Calu3 (cell line): Measurements from ENCODE around the gene NMS. TPM values are rescaled to one million over a fixed set of nuclear protein-coding genes. Genes with fewer than 3 reads are reported as not detected.
"Not testable (repeated sequence)": the region's sequence is repeated elsewhere in the genome, so short reads cannot be mapped to it uniquely, and the experiment has no call there.

ENCODE experiments used
- BruUV-seq: library from RNA; stranded (reverse); fragments of 400-500 nt; replicated peaks from 2 replicates; lab custom pipeline; 2021; lab: Mats Ljungman, UMichigan
- CTCF ChIA-PET: fragments of 300-600 bp; sonication (Branson Sonifier 250); formaldehyde crosslinking; loops from one replicate; lab custom pipeline; 2022; ENCODE audit warnings: antibody characterized with exemption; lab: Charles Lee
- DNase-seq: peaks from one replicate; pipeline ENCODE4 v3.0.0; 2022
- H3K27ac Mint-ChIP-seq: one replicate; pipeline ENCODE4 v1.8.0; 2022; ENCODE audit warnings: mixed read lengths; ENCODE audit not compliant: unreplicated experiment
- H3K27me3 Mint-ChIP-seq: one replicate; pipeline ENCODE4 v1.8.0; 2022; ENCODE audit warnings: mixed read lengths; ENCODE audit not compliant: unreplicated experiment
- H3K36me3 Mint-ChIP-seq: one replicate; pipeline ENCODE4 v1.8.0; 2022; ENCODE audit warnings: mild to moderate bottlenecking, moderate library complexity, mixed read lengths; ENCODE audit not compliant: insufficient read depth, unreplicated experiment
- H3K4me1 Mint-ChIP-seq: one replicate; pipeline ENCODE4 v1.8.0; 2022; ENCODE audit warnings: mild to moderate bottlenecking, low read depth, mixed read lengths; ENCODE audit not compliant: unreplicated experiment
- H3K4me3 Mint-ChIP-seq: one replicate; pipeline ENCODE4 v1.8.0; 2022; ENCODE audit warnings: mild to moderate bottlenecking, low read depth, moderate library complexity, mixed read lengths; ENCODE audit not compliant: unreplicated experiment
- H3K9me3 Mint-ChIP-seq: one replicate; pipeline ENCODE4 v1.8.0; 2022; ENCODE audit warnings: low read depth, mixed read lengths; ENCODE audit not compliant: unreplicated experiment
- intact Hi-C: fragments of 100-400 bp; cut with micrococcal nuclease; formaldehyde crosslinking; loops from one replicate; pipeline ENCODE4 v1.10.0; 2022; ENCODE audit not compliant: unreplicated experiment
- total RNA-seq: library from RNA; stranded (reverse); gene quantifications from 2 replicates; pipeline ENCODE4 v1.2.3, GENCODE V29; 2022
- TF ChIP-seq, protein P1 (sequence below): fragments of 200-600 bp; IDR thresholded peaks from one replicate; pipeline ENCODE4 v1.8.0; 2022; ENCODE audit warnings: antibody characterized with exemption; ENCODE audit not compliant: unreplicated experiment

Gene NMS
- total RNA-seq, 1 experiment from 2014 or later, result not detected

DNA sequence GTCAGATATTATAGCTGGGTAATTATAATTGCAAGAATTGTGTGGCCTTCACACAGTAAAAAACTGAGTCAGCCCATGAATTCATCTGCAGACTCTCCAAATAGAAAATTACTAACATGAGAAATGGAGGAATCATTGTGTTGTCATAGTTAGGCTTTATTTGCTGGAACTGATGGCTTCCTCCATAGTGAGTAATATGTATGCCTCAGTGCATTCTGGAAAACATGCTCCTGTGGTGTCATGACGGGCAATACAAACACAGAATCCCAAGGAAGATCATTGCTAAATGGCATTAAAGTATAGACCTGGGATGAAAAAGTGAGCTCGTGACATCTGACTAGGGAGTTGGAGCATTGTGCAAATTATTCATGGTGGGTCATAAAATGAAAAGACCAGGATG is 23.6 kb upstream of the NMS start:
- intact Hi-C loops, result no loop called here
- TF ChIP-seq, protein P1, sequence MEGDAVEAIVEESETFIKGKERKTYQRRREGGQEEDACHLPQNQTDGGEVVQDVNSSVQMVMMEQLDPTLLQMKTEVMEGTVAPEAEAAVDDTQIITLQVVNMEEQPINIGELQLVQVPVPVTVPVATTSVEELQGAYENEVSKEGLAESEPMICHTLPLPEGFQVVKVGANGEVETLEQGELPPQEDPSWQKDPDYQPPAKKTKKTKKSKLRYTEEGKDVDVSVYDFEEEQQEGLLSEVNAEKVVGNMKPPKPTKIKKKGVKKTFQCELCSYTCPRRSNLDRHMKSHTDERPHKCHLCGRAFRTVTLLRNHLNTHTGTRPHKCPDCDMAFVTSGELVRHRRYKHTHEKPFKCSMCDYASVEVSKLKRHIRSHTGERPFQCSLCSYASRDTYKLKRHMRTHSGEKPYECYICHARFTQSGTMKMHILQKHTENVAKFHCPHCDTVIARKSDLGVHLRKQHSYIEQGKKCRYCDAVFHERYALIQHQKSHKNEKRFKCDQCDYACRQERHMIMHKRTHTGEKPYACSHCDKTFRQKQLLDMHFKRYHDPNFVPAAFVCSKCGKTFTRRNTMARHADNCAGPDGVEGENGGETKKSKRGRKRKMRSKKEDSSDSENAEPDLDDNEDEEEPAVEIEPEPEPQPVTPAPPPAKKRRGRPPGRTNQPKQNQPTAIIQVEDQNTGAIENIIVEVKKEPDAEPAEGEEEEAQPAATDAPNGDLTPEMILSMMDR, result no peak
- Mint-ChIP-seq H3K36me3 (no peaks in the 10 kb centered on the region), H3K9me3 (no peaks in the 10 kb centered on the region), H3K27me3 (peaks cover 30% of the 10 kb centered on the region), H3K4me1 (no peaks in the 10 kb centered on the region), H3K27ac (no peak overlapping the region), H3K4me3 (no peak overlapping the region)
- no TSS peak for BruUV-seq
- DNase-seq, result no peak
- CTCF ChIA-PET, result no interaction called here

DNA sequence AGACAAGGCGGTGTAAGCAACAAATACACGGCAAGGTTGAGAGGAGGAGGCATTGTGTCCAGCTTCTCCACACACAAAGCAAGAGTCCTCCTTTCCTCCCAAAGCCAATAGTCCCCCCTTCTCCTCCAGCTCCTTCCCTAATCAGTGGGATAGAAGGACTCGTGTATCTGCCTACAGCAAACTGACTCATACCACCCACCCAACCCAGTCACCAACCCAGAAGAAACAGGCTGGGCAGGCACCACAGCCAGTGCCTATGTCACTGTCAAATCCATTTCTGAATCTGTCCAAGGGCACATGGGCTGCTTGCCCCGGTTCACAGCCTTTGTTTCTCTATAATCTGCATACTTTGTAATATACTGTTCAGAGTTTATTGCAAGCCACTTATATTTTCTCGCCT is 19.2 kb upstream of the NMS start:
- intact Hi-C loops, result no loop called here

DNA sequence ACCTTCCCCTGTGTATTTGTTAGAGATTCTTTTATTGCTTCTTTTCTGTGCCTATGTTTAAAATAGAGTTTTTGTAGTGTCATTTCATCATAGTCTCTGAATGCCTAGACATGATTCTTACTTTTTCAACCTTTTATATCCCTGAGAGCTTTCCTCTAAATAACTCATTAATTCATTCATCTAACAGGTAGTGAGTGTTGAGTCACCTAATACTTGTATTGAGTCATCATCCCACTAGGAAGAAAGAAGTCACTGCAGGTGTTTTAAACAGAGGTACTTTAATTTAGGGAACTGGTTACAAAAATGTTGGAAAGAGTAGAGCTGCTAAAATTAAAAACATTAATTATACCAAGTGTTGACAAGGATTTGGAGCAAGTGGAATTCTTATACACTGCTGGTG is 18.5 kb upstream of the NMS start:
- no TSS peak for BruUV-seq
- TF ChIP-seq, protein P1, result no peak
- Mint-ChIP-seq H3K27me3 (peaks cover 12% of the 10 kb centered on the region), H3K9me3 (peaks cover 2% of the 10 kb centered on the region), H3K36me3 (no peaks in the 10 kb centered on the region), H3K4me3 (no peak overlapping the region), H3K4me1 (no peaks in the 10 kb centered on the region), H3K27ac (no peak overlapping the region)
- DNase-seq, result no peak
- intact Hi-C loops, result no loop called here
- CTCF ChIA-PET, result interaction anchor here (0.7 to 1.3 kb wide), 2 partner anchors 30 to 41 kb away, joined by 4 read pairs; no protein-coding TSS in a partner anchor

More for the DNA sequence above, 19.2 kb upstream of the NMS start:
- H3K27ac Mint-ChIP-seq, result no peak overlapping the region
- H3K27me3 Mint-ChIP-seq, result peaks cover 14% of the 10 kb centered on the region
- H3K9me3 Mint-ChIP-seq, result no peaks in the 10 kb centered on the region
- BruUV-seq, result no TSS peak
- TF ChIP-seq, protein P1, result no peak
- no peak overlapping the region for H3K4me3 Mint-ChIP-seq
- CTCF ChIA-PET, result interaction anchor here (1.3 kb wide), 1 partner anchor 29 kb away, joined by 4 read pairs; no protein-coding TSS in a partner anchor
- H3K4me1 Mint-ChIP-seq, result no peaks in the 10 kb centered on the region
- DNase-seq, result no peak
- H3K36me3 Mint-ChIP-seq, result no peaks in the 10 kb centered on the region

DNA sequence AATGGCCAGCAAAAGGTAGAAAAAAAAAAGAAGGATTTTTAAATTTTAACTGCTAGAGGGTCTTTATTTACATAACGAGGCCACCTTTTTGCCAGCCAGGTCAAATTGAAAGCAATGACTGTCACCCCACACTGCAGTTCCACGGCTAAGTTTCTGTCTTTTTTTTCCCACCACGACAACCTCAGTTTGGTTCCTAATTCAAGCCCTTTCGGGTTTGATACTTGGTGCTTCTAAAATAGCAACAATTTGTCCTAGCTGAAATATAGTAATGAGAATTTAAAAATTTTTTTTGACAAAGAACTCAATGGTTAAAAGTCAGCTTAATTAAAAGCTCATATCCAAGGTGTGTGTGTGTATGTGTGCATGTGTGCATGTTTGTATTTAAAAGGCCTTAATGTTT is 16.4 kb upstream of the NMS start:
- DNase-seq, result no peak
- CTCF ChIA-PET, result no interaction called here
- H3K27ac Mint-ChIP-seq, result no peak overlapping the region
- intact Hi-C loops, result no loop called here
- H3K27me3 Mint-ChIP-seq, result no peaks in the 10 kb centered on the region
- no TSS peak for BruUV-seq
- peaks cover 3% of the 10 kb centered on the region for H3K9me3 Mint-ChIP-seq
- H3K4me3 Mint-ChIP-seq, result no peak overlapping the region
- TF ChIP-seq, protein P1, result no peak
- H3K4me1 Mint-ChIP-seq, result no peaks in the 10 kb centered on the region
- H3K36me3 Mint-ChIP-seq, result no peaks in the 10 kb centered on the region

DNA sequence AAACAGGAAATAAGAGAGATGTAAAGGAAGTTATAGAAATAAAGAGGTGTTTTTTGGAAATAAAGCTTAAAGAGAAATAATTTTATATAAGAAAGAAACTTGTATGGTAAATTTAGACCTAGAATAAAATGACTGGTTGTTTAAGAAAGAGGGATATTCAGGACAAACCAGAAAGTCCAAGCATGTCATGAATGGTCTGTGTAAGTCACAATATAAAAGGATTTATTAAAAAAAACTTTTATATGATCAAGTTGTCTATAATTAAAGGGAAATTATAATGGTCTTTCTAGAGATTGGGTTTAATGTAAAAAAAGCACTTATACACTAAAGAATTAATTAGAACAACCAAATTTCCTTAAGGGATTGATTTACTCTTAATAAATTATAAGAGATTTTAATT is 13.9 kb upstream of the NMS start:
- BruUV-seq, CTCF ChIA-PET, H3K4me1 Mint-ChIP-seq, H3K27ac Mint-ChIP-seq, H3K9me3 Mint-ChIP-seq, H3K36me3 Mint-ChIP-seq, DNase-seq, intact Hi-C loops, H3K4me3 Mint-ChIP-seq: not testable (repeated sequence)
- peaks cover 18% of the 10 kb centered on the region for H3K27me3 Mint-ChIP-seq
